B cell (primary cell): Measurements from ENCODE around the gene PTPRG.

Experiments
- EZH2 ChIP-seq: IDR thresholded peaks from 2 replicates; pipeline ENCODE4 v1.6.1; 2012; ENCODE audit warnings: borderline replicate concordance, low read depth, mild to moderate bottlenecking, moderate library complexity, low read length; ENCODE audit not compliant: insufficient read depth, poor library complexity, severe bottlenecking
- TF ChIP-seq, protein P1 (sequence below): fragments of 200-600 bp; IDR thresholded peaks from one replicate; pipeline ENCODE4 v1.8.0; 2022; ENCODE audit warnings: antibody characterized with exemption, mild to moderate bottlenecking

DNA sequence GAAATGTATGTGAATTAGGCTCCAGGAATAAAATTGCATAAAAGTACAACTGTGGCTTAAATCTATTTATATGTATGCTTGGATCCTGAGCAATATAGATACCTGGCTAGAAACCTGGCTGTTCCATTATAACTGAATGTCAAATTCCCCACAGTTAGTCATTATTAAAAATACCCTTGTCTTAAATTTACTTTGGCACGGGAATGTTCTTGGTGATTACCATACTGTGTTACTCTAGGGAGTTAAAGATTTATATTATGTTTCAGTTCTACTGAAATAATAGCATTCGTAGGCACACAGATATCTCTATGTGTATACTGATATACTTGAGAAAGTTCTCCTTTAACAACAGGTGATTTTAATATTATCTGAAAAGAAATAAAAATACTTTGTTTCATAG, 394.1 kb downstream of the PTPRG start:
- TF ChIP-seq, protein P1, sequence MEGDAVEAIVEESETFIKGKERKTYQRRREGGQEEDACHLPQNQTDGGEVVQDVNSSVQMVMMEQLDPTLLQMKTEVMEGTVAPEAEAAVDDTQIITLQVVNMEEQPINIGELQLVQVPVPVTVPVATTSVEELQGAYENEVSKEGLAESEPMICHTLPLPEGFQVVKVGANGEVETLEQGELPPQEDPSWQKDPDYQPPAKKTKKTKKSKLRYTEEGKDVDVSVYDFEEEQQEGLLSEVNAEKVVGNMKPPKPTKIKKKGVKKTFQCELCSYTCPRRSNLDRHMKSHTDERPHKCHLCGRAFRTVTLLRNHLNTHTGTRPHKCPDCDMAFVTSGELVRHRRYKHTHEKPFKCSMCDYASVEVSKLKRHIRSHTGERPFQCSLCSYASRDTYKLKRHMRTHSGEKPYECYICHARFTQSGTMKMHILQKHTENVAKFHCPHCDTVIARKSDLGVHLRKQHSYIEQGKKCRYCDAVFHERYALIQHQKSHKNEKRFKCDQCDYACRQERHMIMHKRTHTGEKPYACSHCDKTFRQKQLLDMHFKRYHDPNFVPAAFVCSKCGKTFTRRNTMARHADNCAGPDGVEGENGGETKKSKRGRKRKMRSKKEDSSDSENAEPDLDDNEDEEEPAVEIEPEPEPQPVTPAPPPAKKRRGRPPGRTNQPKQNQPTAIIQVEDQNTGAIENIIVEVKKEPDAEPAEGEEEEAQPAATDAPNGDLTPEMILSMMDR: no peak
- no peak for TF ChIP-seq EZH2
